Gastroesophageal sphincter (tissue), 4 donors: Measurements from ENCODE around the gene ITGA3. TPM values are rescaled to one million over a fixed set of nuclear protein-coding genes. Genes with fewer than 3 reads are reported as not detected.

Experiments used
- ATAC-seq: fragments of 150-250 bp; one replicate; pipeline ENCODE4 v1.9.1; 2016; ENCODE audit warnings: mild to moderate bottlenecking, moderate library complexity
- H3K27ac ChIP-seq, 4 donors: fragments of 200-600 bp; sonication (generic) in 3 of 4; 1 replicate in 3 of 4; 2 replicates in 1 of 4; pipeline ENCODE4 v1.5.1; 2016 to 2019
- H3K27me3 ChIP-seq: fragments of 200-600 bp; sonication (generic); one replicate; pipeline ENCODE4 v1.5.1; 2019
- H3K36me3 ChIP-seq, 2 donors: fragments of 200-600 bp; sonication (generic); one replicate each; pipeline ENCODE4 v1.5.1; 2019; ENCODE audit warnings: control low read depth in 1 of 2
- H3K4me1 ChIP-seq, 3 donors: fragments of 200-600 bp; sonication (generic); 1 replicate in 2 of 3; 2 replicates in 1 of 3; pipeline ENCODE4 v1.5.1; 2016 to 2019; ENCODE audit warnings: control low read depth in 2 of 3
- H3K4me3 ChIP-seq, 2 donors: fragments of 200-600 bp; sonication (generic); one replicate each; pipeline ENCODE4 v1.5.1; 2019; ENCODE audit warnings: mild to moderate bottlenecking in 1 of 2, moderate library complexity in 1 of 2
- H3K9me3 ChIP-seq, 3 donors: fragments of 200-600 bp; sonication (generic); one replicate each; pipeline ENCODE4 v1.5.1; 2017 to 2019; ENCODE audit warnings: control low read depth in 2 of 3
- EP300 ChIP-seq: sonication (generic); formaldehyde crosslinking; IDR thresholded peaks from one replicate; pipeline ENCODE4 v1.6.1; 2017; ENCODE audit warnings: antibody characterized with exemption, mild to moderate bottlenecking
- POLR2A ChIP-seq, 2 donors: fragments of 450-650 bp; IDR thresholded peaks; one replicate each; pipeline ENCODE4 v1.6.1; 2017; ENCODE audit warnings: antibody characterized with exemption in 2 of 2, mild to moderate bottlenecking in 2 of 2, moderate library complexity in 1 of 2
- POLR2AphosphoS5 ChIP-seq: sonication (generic); formaldehyde crosslinking; IDR thresholded peaks from one replicate; pipeline ENCODE4 v1.6.1; 2017; ENCODE audit warnings: antibody characterized with exemption
- WGBS, 2 donors: methylation state at CpG; one replicate each; pipeline ENCODE4 v1.1.5; 2018; ENCODE audit warnings: low coverage in 1 of 2; 5-methylcytosine and 5-hydroxymethylcytosine counted together
- total RNA-seq, 4 donors: library from RNA; depleted of rRNA; stranded (reverse); fragments of >200 nt; gene quantifications; one replicate each; pipeline ENCODE4 v1.1.0, GENCODE V29; 2016
- TF ChIP-seq, protein P1 (sequence below), 4 experiments: fragments of 200-600 bp in 2 of 4; fragments of 450-650 bp in 2 of 4; sonication (generic) in 1 of 4; IDR thresholded peaks; one replicate each; pipeline ENCODE4 v1.5.1; 2017 to 2019; ENCODE audit warnings: antibody characterized with exemption in 4 of 4, mild to moderate bottlenecking in 2 of 4, moderate library complexity in 2 of 4

Gene ITGA3
- total RNA-seq, 4 donors from 2014 or later: 62.4 to 131 (median 124) TPM

DNA sequence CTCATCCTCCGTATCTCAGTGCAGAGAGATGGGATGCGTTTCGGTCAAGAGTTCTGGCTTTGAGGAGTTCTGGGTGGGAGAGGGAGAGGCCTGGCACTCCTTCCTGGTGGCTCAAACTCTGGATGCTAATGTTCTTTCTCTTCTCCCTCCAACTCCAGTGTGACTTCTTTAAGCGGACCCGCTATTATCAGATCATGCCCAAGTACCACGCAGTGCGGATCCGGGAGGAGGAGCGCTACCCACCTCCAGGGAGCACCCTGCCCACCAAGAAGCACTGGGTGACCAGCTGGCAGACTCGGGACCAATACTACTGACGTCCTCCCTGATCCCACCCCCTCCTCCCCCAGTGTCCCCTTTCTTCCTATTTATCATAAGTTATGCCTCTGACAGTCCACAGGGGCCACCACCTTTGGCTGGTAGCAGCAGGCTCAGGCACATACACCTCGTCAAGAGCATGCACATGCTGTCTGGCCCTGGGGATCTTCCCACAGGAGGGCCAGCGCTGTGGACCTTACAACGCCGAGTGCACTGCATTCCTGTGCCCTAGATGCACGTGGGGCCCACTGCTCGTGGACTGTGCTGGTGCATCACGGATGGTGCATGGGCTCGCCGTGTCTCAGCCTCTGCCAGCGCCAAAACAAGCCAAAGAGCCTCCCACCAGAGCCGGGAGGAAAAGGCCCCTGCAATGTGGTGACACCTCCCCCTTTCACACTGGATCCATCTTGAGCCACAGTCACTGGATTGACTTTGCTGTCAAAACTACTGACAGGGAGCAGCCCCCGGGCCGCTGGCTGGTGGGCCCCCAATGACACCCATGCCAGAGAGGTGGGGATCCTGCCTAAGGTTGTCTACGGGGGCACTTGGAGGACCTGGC is 33.3 kb downstream of the ITGA3 start:
- Histone ChIP-seq H3K9me3 (no peaks in the 10 kb centered on the region), H3K36me3 (peaks cover 0 to 43% of the 10 kb centered on the region in 2 donors), H3K27ac (no peak overlapping the region), H3K4me1 (peaks cover 0 to 4% (median 0%) of the 10 kb centered on the region in 3 donors), H3K27me3 (no peaks in the 10 kb centered on the region), H3K4me3 (no peak overlapping the region)
- no peak for ATAC-seq
- 78 to 97% methylated on average over 6 to 9 of the region's 25 CpGs for WGBS, 2 donors
- no peak for TF ChIP-seq EP300
- TF ChIP-seq, protein P1, sequence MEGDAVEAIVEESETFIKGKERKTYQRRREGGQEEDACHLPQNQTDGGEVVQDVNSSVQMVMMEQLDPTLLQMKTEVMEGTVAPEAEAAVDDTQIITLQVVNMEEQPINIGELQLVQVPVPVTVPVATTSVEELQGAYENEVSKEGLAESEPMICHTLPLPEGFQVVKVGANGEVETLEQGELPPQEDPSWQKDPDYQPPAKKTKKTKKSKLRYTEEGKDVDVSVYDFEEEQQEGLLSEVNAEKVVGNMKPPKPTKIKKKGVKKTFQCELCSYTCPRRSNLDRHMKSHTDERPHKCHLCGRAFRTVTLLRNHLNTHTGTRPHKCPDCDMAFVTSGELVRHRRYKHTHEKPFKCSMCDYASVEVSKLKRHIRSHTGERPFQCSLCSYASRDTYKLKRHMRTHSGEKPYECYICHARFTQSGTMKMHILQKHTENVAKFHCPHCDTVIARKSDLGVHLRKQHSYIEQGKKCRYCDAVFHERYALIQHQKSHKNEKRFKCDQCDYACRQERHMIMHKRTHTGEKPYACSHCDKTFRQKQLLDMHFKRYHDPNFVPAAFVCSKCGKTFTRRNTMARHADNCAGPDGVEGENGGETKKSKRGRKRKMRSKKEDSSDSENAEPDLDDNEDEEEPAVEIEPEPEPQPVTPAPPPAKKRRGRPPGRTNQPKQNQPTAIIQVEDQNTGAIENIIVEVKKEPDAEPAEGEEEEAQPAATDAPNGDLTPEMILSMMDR (IDR thresholded peaks at IDR 0.05): no peak
- TF ChIP-seq POLR2A (IDR thresholded peaks at IDR 0.05): no peak

DNA sequence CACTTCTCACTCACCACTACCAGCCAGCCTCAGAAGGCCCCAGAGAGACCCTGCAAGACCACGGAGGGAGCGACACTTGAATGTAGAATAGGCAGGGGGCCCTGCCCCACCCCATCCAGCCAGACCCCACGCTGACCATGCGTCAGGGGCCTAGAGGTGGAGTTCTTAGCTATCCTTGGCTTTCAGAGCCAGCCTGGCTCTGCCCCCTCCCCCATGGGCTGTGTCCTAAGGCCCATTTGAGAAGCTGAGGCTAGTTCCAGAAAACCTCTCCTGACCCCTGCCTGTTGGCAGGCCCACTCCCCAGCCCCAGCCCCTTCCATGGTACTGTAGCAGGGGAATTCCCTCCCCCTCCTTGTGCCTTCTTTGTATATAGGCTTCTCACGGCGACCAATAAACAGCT is 34.2 kb downstream of the ITGA3 start:
- no peak for TF ChIP-seq POLR2A (IDR thresholded peaks at IDR 0.05)
- TF ChIP-seq POLR2AphosphoS5: no peak
- TF ChIP-seq, protein P1 (IDR thresholded peaks at IDR 0.05): no peak
- no peak for TF ChIP-seq EP300
- Histone ChIP-seq H3K36me3 (peaks cover 0 to 36% of the 10 kb centered on the region in 2 donors), H3K27ac (no peak overlapping the region), H3K4me1 (peaks cover 0 to 12% (median 0%) of the 10 kb centered on the region in 3 donors), H3K4me3 (no peak overlapping the region), H3K27me3 (no peaks in the 10 kb centered on the region), H3K9me3 (no peaks in the 10 kb centered on the region)
- 53% methylated on average over 3 of the region's 6 CpGs; no CpG with 5 or more reads in 1 of the 2 donors for WGBS, 2 donors
- ATAC-seq: no peak

DNA sequence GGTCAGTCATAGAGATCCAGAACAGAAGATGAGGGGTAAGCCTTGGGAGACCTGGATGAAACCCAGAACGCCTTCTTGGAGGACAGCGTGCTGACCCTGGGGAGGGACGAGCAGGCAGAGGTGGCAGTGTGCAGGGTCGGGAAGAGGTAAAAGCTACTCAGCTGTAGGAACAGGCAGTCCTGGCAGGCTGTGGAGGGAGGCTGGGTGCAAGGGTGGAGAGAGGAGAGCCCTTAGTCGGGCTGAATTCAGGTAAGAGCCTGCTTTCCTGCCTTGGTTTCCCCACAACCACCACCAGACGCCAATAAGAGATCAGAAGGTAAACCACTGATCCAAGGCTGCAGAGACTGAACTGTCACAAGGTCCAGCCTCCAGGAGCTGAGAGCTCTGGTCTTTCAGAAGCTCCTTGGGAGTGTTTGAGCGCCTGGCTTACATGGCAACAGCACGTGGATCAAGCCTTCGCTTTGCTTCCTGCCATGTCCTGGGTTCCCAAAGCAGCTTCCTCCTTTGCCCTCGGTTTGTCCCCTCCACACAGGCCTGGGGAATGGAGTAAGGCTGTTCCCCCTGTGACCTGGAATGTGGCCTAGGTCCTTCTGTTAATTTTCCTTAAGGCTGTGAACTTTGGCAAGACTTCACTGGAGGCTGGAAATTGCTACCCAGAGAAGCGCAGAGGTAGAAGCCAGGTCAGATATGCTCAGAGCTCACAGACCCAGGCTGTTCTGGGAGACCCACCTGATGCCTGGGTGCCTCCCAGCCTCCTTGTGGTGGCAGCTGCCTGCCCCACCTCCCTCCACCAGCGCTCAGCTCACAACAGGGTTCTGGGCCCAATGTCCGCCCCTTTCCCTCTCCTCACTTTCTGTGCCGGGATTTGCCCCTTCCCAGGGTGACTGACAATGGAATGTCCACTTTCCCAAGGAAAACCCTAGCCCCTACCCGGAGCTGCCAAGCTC is 35.3 kb downstream of the ITGA3 start:
- Histone ChIP-seq H3K36me3 (peaks cover 0 to 36% of the 10 kb centered on the region in 2 donors), H3K27ac (no peak overlapping the region), H3K4me3 (no peak overlapping the region), H3K4me1 (peaks cover 0 to 18% (median 4%) of the 10 kb centered on the region in 3 donors), H3K27me3 (no peaks in the 10 kb centered on the region), H3K9me3 (no peaks in the 10 kb centered on the region)
- TF ChIP-seq POLR2AphosphoS5: peak; percentile 7
- no peak for TF ChIP-seq EP300
- no peak for ATAC-seq
- 64 to 66% methylated on average over 6 to 13 of the region's 15 CpGs for WGBS, 2 donors

DNA sequence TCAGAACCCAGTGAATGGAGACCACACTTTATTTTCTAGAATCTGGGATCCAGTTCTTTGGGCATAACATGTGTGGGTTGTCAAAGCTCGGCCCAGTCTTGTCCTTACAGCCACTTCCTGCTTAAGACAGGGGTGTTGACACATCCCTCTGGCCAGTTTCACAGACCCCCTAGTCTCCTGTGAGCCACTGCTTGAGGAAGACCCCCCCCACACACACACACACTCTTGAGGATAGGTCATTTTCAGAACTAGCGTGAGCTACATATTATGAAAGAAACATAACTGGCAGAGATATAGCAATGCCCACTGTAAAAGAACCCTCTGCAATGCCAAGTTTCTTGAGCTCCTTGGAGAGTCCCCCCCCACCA is 36.0 kb downstream of the ITGA3 start:
- WGBS, 2 donors: 80 to 86% methylated on average over 1 to 2 of the region's 2 CpGs
- ATAC-seq: no peak
- TF ChIP-seq EP300: no peak
- no peak for TF ChIP-seq POLR2AphosphoS5
- TF ChIP-seq POLR2A (IDR thresholded peaks at IDR 0.05): no peak
- TF ChIP-seq, protein P1 (IDR thresholded peaks at IDR 0.05): no peak
- Histone ChIP-seq H3K9me3 (no peaks in the 10 kb centered on the region), H3K27ac (no peak overlapping the region), H3K4me3 (no peak overlapping the region), H3K27me3 (no peaks in the 10 kb centered on the region), H3K4me1 (peaks cover 0 to 25% (median 10%) of the 10 kb centered on the region in 3 donors), H3K36me3 (peaks cover 0 to 34% of the 10 kb centered on the region in 2 donors)

DNA sequence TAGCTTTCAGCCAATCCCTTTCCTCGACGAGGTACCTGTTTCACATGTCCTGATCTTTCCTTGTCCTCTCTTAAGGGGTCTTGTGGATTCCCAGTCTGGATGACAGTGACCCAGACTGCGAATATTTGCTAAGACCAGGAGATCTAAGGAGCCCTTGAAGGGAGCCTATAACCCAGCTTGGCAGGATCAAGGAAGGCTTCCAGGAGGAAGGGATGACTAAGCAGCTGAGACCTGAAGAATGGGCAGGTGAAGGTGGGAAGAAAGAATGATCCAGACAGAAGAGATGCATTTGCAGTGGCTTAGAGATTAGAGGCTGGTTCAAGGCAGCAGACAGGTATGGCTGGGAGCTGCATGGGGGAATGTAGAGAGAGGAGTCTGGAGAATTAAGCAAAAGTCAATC is 37.3 kb downstream of the ITGA3 start:
- 80% methylated on average over 1 to 3 of the region's 3 CpGs for WGBS, 2 donors
- Histone ChIP-seq H3K9me3 (no peaks in the 10 kb centered on the region), H3K27me3 (no peaks in the 10 kb centered on the region), H3K36me3 (peaks cover 0 to 38% of the 10 kb centered on the region in 2 donors), H3K4me3 (no peak overlapping the region), H3K4me1 (peaks cover 0 to 38% (median 13%) of the 10 kb centered on the region in 3 donors), H3K27ac (no peak overlapping the region)
- no peak for ATAC-seq
- TF ChIP-seq POLR2AphosphoS5 (no peak), EP300 (no peak), POLR2A (IDR thresholded peaks at IDR 0.05) (no peak)
- TF ChIP-seq, protein P1 (IDR thresholded peaks at IDR 0.05): no peak
